Stimulated activated CD8-positive, alpha-beta memory T cell treated with anti-CD3 and anti-CD28 coated beads, Interleukin-2, amount 100 ng/mL, for 1 hour (primary cell): ENCODE data around the gene PRKD1.
"Not testable (repeated sequence)": the region's sequence is repeated elsewhere in the genome, so short reads cannot be mapped to it uniquely, and the experiment has no call there.

Experiments
- DNase-seq, 2 donors: peaks; one replicate each; pipeline ENCODE4 v3.0.0-alpha.2; 2020; ENCODE audit warnings: low read depth in 2 of 2

The PRKD1 gene

DNA sequence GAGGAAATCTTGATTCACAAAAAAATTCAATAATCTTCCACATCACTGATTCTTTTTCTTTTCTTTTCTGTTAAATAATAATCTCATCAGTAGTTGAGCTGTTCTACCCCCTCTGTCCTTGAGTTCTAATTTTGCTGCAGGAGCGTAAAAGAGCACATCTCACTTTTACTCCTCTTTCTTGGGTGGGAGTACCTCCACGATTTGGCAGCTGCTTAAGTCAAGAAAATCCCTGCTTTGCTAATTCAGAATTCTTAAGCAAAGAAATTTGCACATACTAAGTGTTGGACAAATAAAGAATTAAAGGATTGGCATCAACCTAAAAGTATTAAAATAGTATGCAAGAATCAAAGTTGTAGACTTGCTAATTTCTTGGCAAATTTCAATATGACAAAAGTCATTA, 128.8 kb downstream of the PRKD1 start:
- DNase-seq: no peak

DNA sequence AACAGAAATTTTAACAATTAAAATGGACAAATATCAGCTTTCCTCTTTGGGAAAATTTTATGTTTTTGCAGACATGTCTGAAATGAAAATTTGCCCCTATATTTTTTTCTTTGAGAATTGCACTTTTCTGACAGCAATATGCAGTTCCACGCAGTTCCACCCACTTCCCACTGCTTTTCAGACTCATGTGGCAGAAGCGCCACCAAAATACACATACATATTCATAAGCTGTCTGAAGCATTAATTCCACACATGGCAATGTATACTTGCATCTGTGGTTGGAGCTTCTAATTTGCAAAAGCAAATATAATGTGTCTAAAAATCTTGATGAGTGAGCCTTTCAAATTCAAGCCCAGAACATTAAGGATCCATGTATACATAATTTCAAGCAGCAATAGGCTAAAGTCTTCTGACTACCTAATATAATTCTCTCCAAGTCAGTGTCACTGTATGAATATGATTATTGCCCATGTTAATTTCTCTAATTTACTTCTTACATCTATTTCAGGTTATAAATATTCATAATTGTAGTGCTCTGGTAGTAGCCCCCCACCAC, 129.5 kb downstream of the PRKD1 start:
- no peak for DNase-seq

DNA sequence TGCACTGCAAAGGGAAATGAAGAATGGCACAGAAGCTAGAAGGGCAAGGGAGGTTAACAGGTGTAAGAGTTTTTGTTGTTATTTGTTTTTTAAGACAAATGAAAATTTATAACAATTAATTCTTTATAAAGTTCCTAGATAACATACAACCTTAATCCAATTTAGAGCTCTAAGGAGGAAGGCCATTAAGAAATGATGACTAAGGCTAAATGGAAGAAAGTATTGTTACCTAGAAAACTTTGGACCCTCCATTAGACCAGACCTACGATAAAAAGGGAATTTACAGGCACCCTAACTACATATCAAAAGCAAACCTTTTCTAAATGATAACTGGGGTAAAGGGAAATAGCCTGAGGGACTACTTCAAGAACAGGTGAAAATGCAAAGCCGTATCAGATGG, 130.8 kb downstream of the PRKD1 start:
- DNase-seq: no peak

DNA sequence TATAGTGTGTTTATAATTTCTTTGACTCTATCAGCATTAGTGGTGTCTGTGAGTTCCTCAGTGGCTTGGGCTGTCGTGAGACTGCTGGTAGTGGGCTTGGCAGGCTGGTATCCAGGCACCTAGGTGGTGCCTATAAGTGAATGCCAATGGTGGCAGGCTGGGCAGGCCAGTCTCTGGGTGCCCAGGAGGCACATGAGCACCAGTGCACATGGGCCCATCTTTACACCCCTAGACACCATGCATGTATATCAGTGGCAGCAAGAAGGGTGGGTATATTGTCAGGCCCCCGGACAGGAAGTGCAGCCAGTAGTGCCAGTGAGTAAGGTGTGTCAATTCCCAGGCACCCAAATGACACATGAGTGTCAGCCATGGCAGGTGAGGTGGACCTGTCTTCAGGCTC, 138.2 kb downstream of the PRKD1 start:
- DNase-seq: no peak

DNA sequence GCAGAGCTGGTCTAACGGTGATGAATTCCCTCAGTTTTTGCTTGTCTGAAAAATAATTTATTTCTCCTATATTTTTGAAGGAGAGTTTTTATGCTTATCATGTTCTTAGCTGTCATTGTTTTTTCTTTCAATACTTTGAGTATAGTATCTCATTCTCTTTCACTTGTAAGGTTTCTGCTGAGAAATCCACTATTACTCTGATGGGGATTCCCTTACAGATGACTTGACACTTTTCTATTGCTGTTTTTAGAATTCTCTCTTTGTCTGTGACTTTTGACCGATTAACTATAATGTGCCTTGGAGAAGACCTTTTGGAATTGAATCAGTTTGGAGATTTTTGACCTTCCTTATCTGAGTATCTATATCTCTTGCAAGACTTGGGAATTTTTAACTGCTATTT, 139.6 kb downstream of the PRKD1 start:
- no peak for DNase-seq

DNA sequence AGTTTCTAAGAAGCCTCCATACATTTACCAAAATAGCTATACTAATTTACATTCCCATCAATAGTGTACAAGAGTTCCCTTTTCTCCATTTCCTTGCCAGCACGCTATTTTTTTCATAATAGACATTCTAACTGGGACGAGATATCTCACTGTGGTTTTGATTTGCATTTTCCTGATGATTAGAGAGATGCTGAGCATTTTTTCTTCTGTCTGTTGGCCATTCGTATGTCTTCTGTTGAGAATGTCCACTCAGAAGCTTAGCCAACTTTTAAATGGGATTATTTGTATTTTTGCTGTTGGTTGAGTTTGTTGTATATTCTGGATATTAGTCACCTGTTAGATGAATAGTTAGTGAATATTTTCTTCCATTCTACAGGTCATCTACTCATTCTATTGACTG, 144.1 kb downstream of the PRKD1 start:
- no peak for DNase-seq

DNA sequence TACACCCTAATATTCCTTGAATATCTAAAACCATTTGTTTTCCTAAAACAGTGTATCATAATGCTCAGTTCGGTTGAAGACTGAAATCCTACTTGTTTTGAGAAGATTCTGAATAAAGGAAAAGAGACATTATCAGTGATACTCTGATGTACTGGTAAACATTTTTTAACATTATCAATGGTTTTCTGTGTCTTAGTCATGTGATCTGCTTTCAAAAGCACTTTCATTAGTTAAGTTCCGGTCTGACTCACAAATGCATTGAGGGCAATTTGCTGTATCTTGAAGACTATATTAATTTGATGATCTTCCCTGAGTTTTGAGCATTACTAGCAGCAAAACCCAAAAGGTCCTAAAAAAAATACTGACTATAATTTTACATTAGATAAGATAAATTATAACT, 145.6 kb downstream of the PRKD1 start:
- DNase-seq: no peak

DNA sequence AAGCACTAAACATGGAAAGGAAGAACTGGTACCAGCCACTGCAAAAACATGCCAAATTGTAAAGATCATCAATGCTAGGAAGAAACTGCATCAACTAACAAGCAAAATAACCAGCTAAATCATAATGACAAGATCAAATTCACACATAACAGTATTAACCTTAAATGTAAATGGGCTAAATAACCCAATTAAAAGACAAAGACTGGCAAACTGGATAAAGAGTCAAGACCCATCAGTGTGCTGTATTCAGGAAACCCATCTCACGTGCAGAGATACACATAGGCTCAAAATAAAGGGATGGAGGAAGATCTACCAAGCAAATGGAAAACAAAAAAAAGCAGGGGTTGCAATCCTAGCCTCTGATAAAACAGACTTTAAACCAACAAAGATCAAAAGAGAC, 150.5 kb downstream of the PRKD1 start:
- DNase-seq: not testable (repeated sequence)

DNA sequence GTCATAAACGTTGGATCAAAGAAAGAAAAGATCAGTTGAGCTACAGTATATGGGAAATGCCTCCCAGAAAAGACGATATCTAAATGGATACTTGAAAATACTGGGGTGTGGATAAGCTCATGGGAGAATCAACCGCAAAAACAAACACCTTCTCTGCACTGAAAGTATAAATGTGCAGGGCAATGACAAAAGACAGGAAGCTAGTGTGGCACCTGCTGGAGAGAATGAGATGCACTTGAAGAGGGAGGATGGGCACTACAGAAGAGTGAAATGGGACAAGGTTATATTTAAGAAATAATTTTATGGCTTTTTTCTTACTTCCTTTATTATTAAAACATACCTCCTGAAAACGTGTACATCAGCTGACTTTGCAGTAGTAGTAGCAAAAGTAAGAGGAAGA, 153.7 kb downstream of the PRKD1 start:
- DNase-seq: no peak

DNA sequence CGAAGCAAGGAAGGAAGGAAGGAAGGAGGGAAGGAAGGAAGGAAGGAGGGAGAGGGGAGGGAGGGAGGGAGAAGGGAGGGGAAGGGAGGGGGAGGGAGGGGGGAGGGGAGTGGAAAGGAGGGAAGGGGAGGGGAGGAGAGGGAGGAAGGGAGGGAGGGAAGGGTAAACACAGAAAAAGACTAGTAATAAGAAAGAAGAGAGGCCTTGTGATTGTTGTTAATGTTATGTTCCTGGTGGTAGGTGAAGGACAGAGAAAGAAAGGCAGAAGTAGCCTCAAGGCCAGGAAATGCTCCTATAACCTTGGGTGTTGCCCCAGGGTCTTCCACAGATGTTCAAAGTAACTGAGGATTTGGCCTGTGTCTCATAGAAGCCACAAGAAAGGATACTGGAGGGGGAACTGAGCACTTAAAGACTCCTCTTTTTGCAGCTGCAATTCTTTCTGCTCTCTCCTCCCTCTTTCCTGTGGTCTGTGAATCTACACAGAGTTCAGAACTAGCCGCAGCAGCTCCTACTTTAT, 164.2 kb downstream of the PRKD1 start:
- DNase-seq: no peak

DNA sequence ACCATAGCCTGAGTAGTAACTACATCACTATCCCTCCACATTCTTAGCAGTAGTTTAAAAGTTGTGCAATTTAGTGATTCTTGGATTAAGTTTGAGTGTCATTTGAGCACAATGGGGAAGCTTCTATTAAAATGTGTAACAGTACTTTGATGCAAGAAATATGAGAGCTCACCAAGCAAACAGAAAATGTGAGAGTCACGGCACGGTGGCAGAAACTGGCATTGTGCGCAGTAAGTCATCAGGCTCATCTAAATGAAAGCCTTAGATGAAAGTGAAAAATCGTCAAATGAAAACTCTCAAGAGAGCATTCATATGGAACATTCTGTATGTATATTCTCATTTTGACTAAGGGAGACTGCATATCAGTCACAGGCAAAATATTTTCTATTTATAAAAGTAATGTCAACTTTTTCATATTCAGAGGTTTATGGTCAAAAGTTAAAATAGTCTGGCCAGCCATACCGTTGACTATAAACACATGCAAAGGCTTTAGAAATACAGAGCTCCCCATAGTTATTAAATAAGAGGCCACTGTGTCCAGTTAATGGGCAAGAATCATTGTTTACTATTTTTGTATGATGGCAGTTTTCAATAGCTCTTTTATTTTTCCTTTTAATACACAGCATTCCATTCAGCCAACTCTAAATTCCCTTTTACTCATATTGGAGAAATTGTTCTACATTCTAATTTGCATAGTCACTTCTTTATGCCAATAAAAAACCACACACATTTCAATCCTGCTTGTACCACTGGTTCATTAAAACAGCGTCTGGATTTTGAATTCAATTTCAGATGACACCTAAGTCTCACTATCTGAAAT, 167.9 kb downstream of the PRKD1 start:
- no peak for DNase-seq

DNA sequence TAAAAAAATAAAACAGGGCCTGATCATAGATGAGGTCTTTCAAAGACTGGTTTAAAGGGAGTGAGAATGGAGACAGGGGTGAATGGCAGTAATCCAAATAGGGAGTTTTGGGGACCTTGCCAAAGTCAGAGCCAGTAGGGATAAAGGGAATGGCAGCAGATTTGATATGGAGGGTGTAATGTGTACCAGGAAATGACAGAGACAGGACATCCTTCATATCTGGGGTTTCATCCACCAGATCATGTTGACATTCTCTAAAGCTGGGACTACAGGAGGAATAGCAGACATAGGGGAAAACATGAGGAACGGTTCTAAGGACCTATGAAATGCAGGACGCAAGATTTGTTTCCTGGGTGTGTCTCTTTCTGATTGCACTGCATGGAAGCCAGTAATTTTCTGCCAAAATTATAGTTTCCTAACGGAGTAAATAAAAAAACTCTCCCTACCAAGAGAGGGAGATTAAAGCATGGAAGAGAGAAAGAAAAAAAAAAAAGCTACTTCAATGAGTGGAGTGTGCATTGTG, 169.9 kb downstream of the PRKD1 start:
- no peak for DNase-seq

DNA sequence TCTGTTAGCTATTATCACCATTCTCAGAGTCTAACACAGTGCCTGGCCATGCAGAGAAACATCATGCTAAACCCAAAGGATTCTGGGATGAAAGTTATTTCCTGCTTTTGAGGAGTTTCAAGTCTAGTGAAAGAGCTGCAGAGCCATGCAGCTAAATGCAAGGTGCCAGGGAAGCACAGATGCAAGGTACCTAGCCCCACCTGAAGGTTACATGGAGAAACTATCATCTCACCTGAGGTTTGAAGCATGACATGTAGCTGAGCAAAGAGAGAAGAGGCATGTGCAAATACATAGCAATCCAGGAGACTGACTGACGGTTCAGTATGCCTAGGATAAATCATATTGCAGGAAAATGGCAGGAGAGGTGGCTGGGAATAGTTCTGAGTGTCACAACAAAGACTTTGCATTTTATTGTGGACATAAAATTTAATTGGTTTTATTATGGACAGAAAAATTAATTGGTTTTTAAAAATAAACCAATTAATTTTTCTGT, 170.4 kb downstream of the PRKD1 start:
- DNase-seq: no peak

DNA sequence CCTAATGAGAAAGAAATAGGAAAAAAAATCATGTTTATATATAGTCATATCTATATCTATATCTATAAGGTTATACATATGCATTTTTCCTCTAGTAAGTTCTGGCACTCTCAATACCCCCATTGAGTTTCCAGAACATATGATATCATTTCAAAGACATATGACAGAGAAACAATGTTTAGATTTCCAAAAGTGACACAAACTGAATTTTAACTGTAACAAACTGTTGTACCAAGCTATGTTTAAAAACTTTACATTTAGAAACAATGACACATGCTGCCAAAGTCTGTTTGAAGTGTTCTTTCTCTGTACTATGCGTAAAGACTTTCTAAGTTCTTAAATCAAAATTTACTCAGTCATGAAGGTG, 171.6 kb downstream of the PRKD1 start:
- DNase-seq: no peak

DNA sequence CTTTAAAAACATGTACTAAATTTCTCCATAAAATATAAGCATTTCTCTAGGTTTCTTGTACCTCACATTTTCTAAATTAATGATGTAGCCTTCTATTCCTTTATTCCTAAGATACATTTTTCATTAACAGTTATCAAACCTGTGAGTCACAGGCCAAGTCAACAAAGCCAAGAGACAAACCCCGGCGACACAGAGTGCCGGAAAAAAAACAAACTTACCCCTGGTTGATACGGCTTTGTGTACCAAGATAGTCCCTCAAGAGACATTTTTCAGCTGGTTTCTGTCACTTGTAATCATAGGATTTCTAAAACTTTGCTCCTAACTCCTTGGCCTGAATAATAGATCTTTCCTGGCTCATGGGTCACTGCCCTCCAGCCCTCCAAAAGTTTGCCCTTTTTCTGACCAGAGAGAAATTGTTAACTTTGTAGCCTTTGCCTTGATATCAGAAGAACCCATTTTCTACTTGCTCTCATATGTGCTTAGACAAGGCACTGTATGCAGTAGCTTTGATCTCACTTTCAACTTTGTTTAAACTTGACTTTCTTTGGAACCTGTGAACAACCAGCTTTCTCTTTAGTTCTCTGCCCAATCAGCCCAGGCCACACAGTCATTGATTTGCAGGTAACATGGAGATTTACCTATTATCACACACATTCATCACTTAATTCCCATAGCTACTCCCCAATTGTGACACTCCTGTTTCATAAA, 172.2 kb downstream of the PRKD1 start:
- DNase-seq: no peak

DNA sequence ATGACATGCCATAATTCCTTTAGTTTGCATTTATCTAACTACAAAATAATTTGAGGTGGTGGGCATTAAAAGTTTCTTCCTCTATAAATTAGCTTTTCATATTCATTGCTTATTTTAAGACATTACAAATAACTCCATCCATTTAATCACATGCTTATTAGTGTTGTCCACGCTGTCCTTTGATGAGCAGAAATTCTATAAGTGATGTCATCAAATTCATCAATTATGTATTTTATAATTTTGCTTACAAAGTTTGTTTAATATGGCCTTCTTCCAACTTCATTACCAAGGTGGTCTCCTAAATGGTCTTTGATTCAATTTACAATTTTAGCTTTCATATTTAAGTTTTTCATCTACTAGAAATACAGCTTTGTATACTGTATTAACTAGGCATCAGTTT, 173.5 kb downstream of the PRKD1 start:
- DNase-seq: no peak

DNA sequence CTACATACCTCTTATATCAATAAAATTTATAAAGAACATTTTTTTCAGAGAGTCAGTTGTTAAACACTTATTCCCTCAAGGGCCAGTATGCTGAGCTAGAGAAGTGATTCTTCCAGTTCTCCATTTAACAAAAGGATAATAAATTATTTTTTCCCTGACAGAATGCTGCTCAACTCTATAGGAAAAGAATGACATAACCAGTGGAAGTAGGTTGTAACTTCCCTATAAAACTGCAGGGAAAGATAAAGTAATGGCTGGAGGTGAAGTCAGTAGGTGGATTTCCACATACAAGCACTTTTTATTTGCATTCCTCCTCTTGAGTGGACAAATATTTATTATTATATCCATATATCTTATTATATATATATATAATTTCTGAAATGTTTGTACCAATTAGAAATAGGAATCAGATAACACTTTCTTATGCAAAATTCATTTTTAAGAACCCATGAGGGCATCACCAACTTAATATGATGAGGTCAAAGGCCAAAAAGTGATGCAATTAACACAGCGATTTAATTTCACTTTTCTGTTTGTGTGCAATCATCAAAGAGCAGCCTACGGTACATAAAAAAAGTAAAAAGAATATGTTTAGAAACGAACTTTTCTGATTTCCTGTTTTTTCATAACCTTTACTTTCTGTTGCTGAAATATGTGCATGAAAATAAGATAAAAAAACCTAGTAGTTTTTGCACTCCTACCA, 175.3 kb downstream of the PRKD1 start:
- DNase-seq: no peak

DNA sequence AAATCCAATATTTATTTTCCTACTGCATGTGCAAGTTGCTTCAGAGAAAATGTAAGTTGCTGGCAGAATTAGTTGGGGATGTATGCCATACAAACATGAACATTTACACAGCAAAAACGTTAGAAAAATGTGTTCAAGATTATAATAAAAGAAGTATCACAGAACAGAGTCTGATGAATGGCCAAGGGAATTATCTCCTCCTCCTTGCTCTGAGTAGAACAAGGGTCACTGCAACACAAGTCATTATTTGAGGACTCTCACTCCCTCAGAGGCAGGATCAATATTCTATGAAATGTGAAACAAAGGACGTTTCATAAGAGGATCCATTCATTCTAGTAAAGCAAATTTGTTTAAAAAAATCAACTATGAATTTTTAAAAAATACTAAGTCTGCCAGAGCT, 177.8 kb downstream of the PRKD1 start:
- DNase-seq: no peak

DNA sequence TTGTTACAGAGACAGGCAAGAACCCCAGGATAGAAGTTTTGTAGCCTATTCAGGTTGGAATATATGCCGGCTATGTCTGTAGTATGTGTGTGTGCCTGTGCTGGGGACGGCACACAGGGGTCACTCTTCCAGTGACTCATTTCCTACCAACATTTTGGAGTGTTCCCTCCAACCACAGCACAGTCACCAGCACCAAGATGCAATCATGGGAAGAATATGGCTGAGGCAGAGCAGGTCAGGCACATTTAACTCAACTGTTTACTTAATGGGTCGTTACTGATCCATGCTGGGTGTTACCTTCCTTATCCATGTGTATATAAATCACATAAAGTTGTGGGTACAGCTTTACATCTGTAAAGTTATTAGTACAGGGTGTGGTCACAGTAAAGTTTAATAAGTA, 178.3 kb downstream of the PRKD1 start:
- no peak for DNase-seq

DNA sequence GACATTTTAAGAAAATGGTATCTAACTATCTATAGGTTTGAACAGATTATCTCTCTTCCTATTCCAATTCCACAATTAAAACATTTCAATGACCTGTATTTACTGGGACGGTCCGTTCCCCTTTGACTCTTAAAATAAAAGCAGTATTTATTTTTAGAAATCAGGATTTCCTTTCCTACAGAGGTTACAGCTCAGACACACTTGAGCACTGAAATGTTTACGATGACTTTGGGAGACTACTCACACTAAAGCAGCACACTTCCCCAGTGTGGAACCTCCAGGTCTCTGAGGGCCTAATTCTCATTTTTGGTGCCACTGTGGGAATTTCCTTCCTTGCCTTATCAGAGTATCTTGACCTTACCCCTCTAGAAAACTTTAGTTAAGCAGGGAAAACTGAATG, 181.8 kb downstream of the PRKD1 start:
- no peak for DNase-seq

DNA sequence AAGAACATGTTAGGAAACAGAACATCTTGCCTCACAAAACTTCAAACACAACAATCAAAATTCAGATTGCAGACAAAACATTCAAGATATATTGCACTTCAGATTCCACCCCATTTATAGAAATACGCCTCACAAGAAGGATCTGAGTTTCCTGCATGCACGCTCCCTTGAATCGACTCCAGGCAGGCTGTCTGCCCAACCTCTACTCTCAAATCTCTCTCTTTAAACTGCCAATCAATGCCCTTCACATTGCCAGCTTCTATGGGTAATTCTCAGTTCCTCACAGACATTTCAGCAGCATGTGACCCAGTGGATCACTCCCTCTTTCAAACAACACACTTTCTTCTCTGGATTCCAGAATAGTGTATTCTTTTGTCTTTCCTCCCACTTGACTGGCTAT, 184.1 kb downstream of the PRKD1 start:
- no peak for DNase-seq

DNA sequence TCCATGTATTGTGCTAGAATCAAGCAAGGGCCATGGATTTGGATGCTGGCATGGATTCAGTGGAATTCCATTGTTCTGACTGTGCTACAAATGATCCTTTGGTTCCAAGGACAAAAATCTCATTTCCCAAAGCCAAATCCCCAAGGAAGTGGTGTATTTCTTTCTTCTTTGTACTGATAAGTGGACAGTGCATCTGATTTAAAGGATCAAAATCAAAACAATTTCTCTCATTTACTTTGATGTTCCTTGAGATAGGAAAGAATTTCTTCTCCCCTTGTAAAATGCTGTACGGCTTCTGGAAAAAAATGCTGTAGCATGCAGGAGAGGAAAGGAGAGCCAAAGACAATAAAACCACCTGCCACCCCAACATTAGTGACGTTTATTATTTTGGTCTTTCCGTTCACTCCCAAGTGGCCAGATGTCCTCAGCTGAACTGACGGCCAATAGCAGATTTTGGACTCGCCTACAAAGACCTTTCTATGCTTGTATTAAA, 185.7 kb downstream of the PRKD1 start:
- no peak for DNase-seq
